K562 (cell line): Measurements from ENCODE around the gene ARMC12. TPM values are rescaled to one million over a fixed set of nuclear protein-coding genes. Genes with fewer than 3 reads are reported as not detected.

Experiments used
- ATAC-seq: fragments of 200-7000 bp; cut with Tn5 transposase; 3 replicates; pipeline ENCODE4 v1.9.1; 2020; ENCODE audit warnings: moderate library complexity
- BruUV-seq: library from RNA; stranded (reverse); fragments of 400-500 nt; replicated peaks from 2 replicates; lab custom pipeline; 2021; lab: Mats Ljungman, UMichigan
- CTCF ChIA-PET: fragments of 300-600 bp; formaldehyde crosslinking; extraction: SDS; loops from one replicate; lab custom pipeline; 2021; ENCODE audit warnings: low intra/inter-chr PET ratio; lab: Yijun Ruan, JAX
- POLR2A ChIA-PET: fragments of 300-600, 350-650 bp; sonication (Branson Sonifier 250); formaldehyde crosslinking; extraction: SDS; loops from one replicate; lab custom pipeline; 2021; ENCODE audit warnings: antibody characterized with exemption, inconsistent platforms; lab: Yijun Ruan, JAX
- DNase-seq, 4 experiments: peaks; one replicate each; pipeline versions ENCODE4 v3.0.0 to v3.0.0-alpha.2; 2011 to 2018; ENCODE audit warnings: low spot score in 3 of 4, mixed read lengths in 3 of 4; ENCODE audit errors: extremely low read depth in 1 of 4
- FAIRE-seq: peaks from 2 replicates; lab custom pipeline; 2011; peaks lifted over from hg19 to GRCh38; lab: Jason Lieb, UNC
- H2AFZ ChIP-seq: 2 replicates; pipeline ENCODE4 v1.6.0; 2011; ENCODE audit warnings: low read depth, low read length, control low read depth, inconsistent platforms
- H3K27ac ChIP-seq: fragments of 200-600 bp; 3 replicates; pipeline ENCODE4 v1.8.0; 2011; ENCODE audit warnings: low read depth, mild to moderate bottlenecking, control low read depth, inconsistent platforms, low read length, moderate library complexity, mixed read lengths; ENCODE audit errors: extremely low read depth
- H3K27me3 ChIP-seq, 2 experiments: fragments of 300-600 bp in 1 of 2; 2 replicates in 1 of 2; 3 replicates in 1 of 2; pipeline versions ENCODE4 v1.6.0 to v1.8.0; 2011; ENCODE audit warnings: inconsistent platforms in 2 of 2, low read length in 2 of 2, mild to moderate bottlenecking in 1 of 2, mixed read lengths in 1 of 2, moderate library complexity in 1 of 2; ENCODE audit not compliant: control insufficient read depth in 2 of 2, insufficient read depth in 2 of 2
- H3K36me3 ChIP-seq: fragments of 300-600 bp; 3 replicates; pipeline ENCODE4 v1.8.0; 2011; ENCODE audit warnings: mild to moderate bottlenecking, low read length, inconsistent platforms; ENCODE audit not compliant: control insufficient read depth, insufficient read depth
- H3K4me1 ChIP-seq, 2 experiments: fragments of 200-600 bp in 1 of 2; replicated peaks in 1 of 2; 2 replicates in 1 of 2; 3 replicates in 1 of 2; pipeline versions ENCODE4 v1.5.1 to v1.8.0; 2011; ENCODE audit warnings: inconsistent platforms in 2 of 2, low read length in 2 of 2, mild to moderate bottlenecking in 1 of 2, mixed read lengths in 1 of 2, moderate library complexity in 1 of 2; ENCODE audit not compliant: control insufficient read depth in 2 of 2, insufficient read depth in 2 of 2
- H3K4me2 ChIP-seq: 2 replicates; pipeline ENCODE4 v1.6.1; 2011; ENCODE audit warnings: low read length, control low read depth, inconsistent platforms, mixed read lengths; ENCODE audit not compliant: insufficient read depth
- H3K4me3 ChIP-seq: fragments of 200-600 bp; sonication (generic), shearing (Covaris generic); 2 replicates; pipeline ENCODE4 v1.5.1; 2016; ENCODE audit warnings: control low read depth, inconsistent platforms
- H3K79me2 ChIP-seq: fragments of 200-600 bp; 3 replicates; pipeline ENCODE4 v1.8.0; 2011; ENCODE audit warnings: low read length, inconsistent platforms; ENCODE audit not compliant: control insufficient read depth, insufficient read depth
- H3K9ac ChIP-seq, 2 experiments: 2 replicates each; pipeline versions ENCODE4 v1.6.0 to v1.6.1; 2011; ENCODE audit warnings: low read depth in 2 of 2, low read length in 2 of 2, control low read depth in 1 of 2, inconsistent platforms in 1 of 2, mild to moderate bottlenecking in 1 of 2, mixed read lengths in 1 of 2; ENCODE audit not compliant: insufficient read depth in 1 of 2
- H3K9me1 ChIP-seq: one replicate; pipeline ENCODE4 v1.6.0; 2011; ENCODE audit warnings: inconsistent platforms, mild to moderate bottlenecking, low read length, moderate library complexity; ENCODE audit not compliant: control insufficient read depth, insufficient read depth
- H3K9me3 ChIP-seq: replicated peaks from 2 replicates; pipeline ENCODE4 v1.5.1; 2011; ENCODE audit warnings: low read depth, low read length, inconsistent platforms; ENCODE audit not compliant: control insufficient read depth, insufficient read depth
- H4K20me1 ChIP-seq: replicated peaks from 2 replicates; pipeline ENCODE4 v1.6.1; 2011; ENCODE audit warnings: low read length, inconsistent platforms, mixed read lengths; ENCODE audit not compliant: control insufficient read depth, insufficient read depth
- BCOR ChIP-seq: fragments of 450-650 bp; IDR thresholded peaks from 2 replicates; pipeline ENCODE4 v1.6.1; 2016
- EZH2 ChIP-seq: IDR thresholded peaks from 2 replicates; pipeline ENCODE4 v1.6.1; 2012; ENCODE audit warnings: low read depth, mild to moderate bottlenecking, inconsistent platforms, low read length, borderline replicate concordance
- GABPA ChIP-seq: fragments of 200-800 bp; sonication (Bioruptor generic); conservative IDR thresholded peaks from 2 replicates; pipeline ENCODE4 v1.6.1; 2016; ENCODE audit warnings: low read depth, missing genetic modification characterization, missing compliant biosample characterization
- HMG20B ChIP-seq: fragments of 250-450 bp; sonication (Bioruptor Pico); IDR thresholded peaks from 2 replicates; pipeline ENCODE4 v1.5.0; 2021; ENCODE audit warnings: mild to moderate bottlenecking
- LARP7 ChIP-seq: fragments of 450-650 bp; IDR thresholded peaks from 2 replicates; pipeline ENCODE4 v1.6.1; 2016
- MAFK ChIP-seq: IDR thresholded peaks from 2 replicates; pipeline ENCODE4 v1.6.1; 2011; ENCODE audit warnings: low read length, improper control_type of control experiment
- MEF2A ChIP-seq: IDR thresholded peaks from 2 replicates; pipeline ENCODE4 v1.6.1; 2011; ENCODE audit warnings: low read depth, mild to moderate bottlenecking, low read length, moderate library complexity; ENCODE audit not compliant: control insufficient read depth
- MTA1 ChIP-seq: fragments of 450-650 bp; IDR thresholded peaks from 2 replicates; pipeline ENCODE4 v1.6.1; 2017; ENCODE audit warnings: borderline replicate concordance
- PHB ChIP-seq: fragments of 250-450 bp; sonication (Bioruptor Pico); IDR thresholded peaks from 2 replicates; pipeline ENCODE4 v1.5.0; 2021
- PTBP1 ChIP-seq: fragments of 200-400 bp; formaldehyde crosslinking; IDR thresholded peaks from 2 replicates; pipeline ENCODE4 v1.6.1; 2017; ENCODE audit warnings: low read depth, low read length
- RBM25 ChIP-seq: fragments of 200-400 bp; formaldehyde crosslinking; IDR thresholded peaks from 2 replicates; pipeline ENCODE4 v1.6.1; 2018; ENCODE audit warnings: low read length, low read depth, moderate library complexity; ENCODE audit not compliant: severe bottlenecking
- RFX5 ChIP-seq: IDR thresholded peaks from 2 replicates; pipeline ENCODE4 v1.6.1; 2011; ENCODE audit warnings: low read depth, mild to moderate bottlenecking, improper control_type of control experiment, low read length
- RUNX1 ChIP-seq: sonication (generic); IDR thresholded peaks from 2 replicates; pipeline ENCODE4 v1.6.1; 2016; ENCODE audit warnings: antibody characterized with exemption, low read depth
- SIN3B ChIP-seq: fragments of 450-650 bp; IDR thresholded peaks from 2 replicates; pipeline ENCODE4 v1.6.1; 2017; ENCODE audit warnings: low read depth, mild to moderate bottlenecking, moderate library complexity
- SIRT6 ChIP-seq: IDR thresholded peaks from one replicate; pipeline ENCODE4 v1.6.1; 2012; ENCODE audit warnings: low read depth, mild to moderate bottlenecking, control low read depth, inconsistent platforms, low read length, moderate library complexity
- TOE1 ChIP-seq, 2 experiments: fragments of 450-650 bp in 1 of 2; sonication (generic) in 1 of 2; formaldehyde crosslinking in 1 of 2; IDR thresholded peaks; 2 replicates each; pipeline versions ENCODE4 v1.7.1 to v1.8.0; 2016 to 2022; ENCODE audit warnings: borderline replicate concordance in 2 of 2, mild to moderate bottlenecking in 2 of 2, antibody characterized with exemption in 1 of 2, inconsistent platforms in 1 of 2, low read depth in 1 of 2, missing genetic modification reagents in 1 of 2, moderate library complexity in 1 of 2
- XRCC5 ChIP-seq: fragments of 200-400 bp; formaldehyde crosslinking; IDR thresholded peaks from 2 replicates; pipeline ENCODE4 v1.6.1; 2017; ENCODE audit warnings: low read depth, mild to moderate bottlenecking, low read length
- ZNF184 ChIP-seq: sonication (generic); formaldehyde crosslinking; IDR thresholded peaks from 2 replicates; pipeline ENCODE4 v1.5.0; 2020; ENCODE audit warnings: missing genetic modification reagents
- ZNF398 ChIP-seq: fragments of 250-450 bp; sonication (Bioruptor Pico); IDR thresholded peaks from 2 replicates; pipeline ENCODE4 v1.8.0; 2021; ENCODE audit warnings: moderate library complexity, mild to moderate bottlenecking, inconsistent platforms
- ZNF57 ChIP-seq: fragments of 450-650 bp; formaldehyde crosslinking; IDR thresholded peaks from 2 replicates; pipeline ENCODE4 v1.4.0; 2020; ENCODE audit warnings: mild to moderate bottlenecking, moderate library complexity
- WGBS: fragments of 100-300 bp; shearing (Covaris generic); methylation state at CpG from one replicate; pipeline ENCODE4 v1.1.6; 2016; ENCODE audit warnings: low coverage, mixed read lengths; ENCODE audit not compliant: insufficient coverage; ENCODE audit errors: missing lambda C conversion rate; 5-methylcytosine and 5-hydroxymethylcytosine counted together
- in situ Hi-C: fragments of 300-500 bp; cut with MboI; formaldehyde crosslinking; loops from 4 replicates; pipeline ENCODE4 v1.15.0; 2018; ENCODE audit warnings: inconsistent platforms, mixed read lengths
- intact Hi-C: fragments of 100-400 bp; cut with micrococcal nuclease; formaldehyde crosslinking; loops from 2 replicates; pipeline ENCODE4 v1.14.2; 2022
- polyA plus RNA-seq, 8 experiments: library from polyadenylated mRNA; depleted of rRNA in 4 of 8; stranded (reverse) in 5 of 8; unstranded in 3 of 8; fragments of >200 nt; fragmentation: Nextera tagmentation in 2 of 8; fragmentation: Illumina TruSeq in 1 of 8; extraction: Ambion mirVana in 2 of 8; extraction: Trizol in 1 of 8; gene quantifications; 2 replicates each; pipeline versions ENCODE4 v1.2.1 to v1.2.3, GENCODE V29; 2011 to 2014; ENCODE audit warnings: inconsistent platforms in 1 of 8, missing spikeins in 1 of 8
- total RNA-seq, 7 experiments: library from RNA; depleted of rRNA in 6 of 7; stranded (reverse); fragments of >200 nt in 6 of 7; fragmentation: Illumina TruSeq in 2 of 7; extraction: Trizol in 2 of 7; gene quantifications; 2 replicates each; pipeline versions ENCODE4 v1.2.1 to v1.2.3, GENCODE V29; 2011 to 2021; ENCODE audit warnings: low replicate concordance in 1 of 7
- TF ChIP-seq, protein P1 (sequence below): sonication (generic); formaldehyde crosslinking; IDR thresholded peaks from 2 replicates; pipeline ENCODE4 v1.8.0; 2022; ENCODE audit warnings: missing genetic modification reagents, mild to moderate bottlenecking, borderline replicate concordance

Gene ARMC12
- total and polyA plus RNA-seq, 9 of the 15 experiments (the other 6 are each of a cell fraction or from before 2014, with no cell fraction given), result 0.09 to 0.58 (median 0.31) TPM; not detected in 3

- TF ChIP-seq MEF2A, result no peak
- no peak for TF ChIP-seq ZNF184 (CRISPR knock-in tag)
- no peak for TF ChIP-seq EZH2
- TF ChIP-seq RBM25, result no peak
- TF ChIP-seq TOE1 (IDR thresholded peaks at IDR 0.05; ENCODE audit: borderline replicate concordance), result peak; percentile 31; the same call in 1 of the 2 replicates
- TF ChIP-seq TOE1 (CRISPR knock-in tag; IDR thresholded peaks at IDR 0.05; ENCODE audit: borderline replicate concordance, low read depth), result no peak
These were observed 37.4 kb downstream of the ARMC12 start (continued) for GRCh38 chr6:35774116-35774794.

GRCh38 chr6:35775031-35775430 lies 38.2 kb downstream of the ARMC12 start:
- in situ Hi-C loops, result no loop called here
- H4K20me1 ChIP-seq, result 0 out of 2 replicates have a peak, but pooled peaks cover 4% of the 10 kb centered on the region
- DNase-seq (no peak), ATAC-seq (no peak), FAIRE-seq (no peak)
- no peak overlapping the region for H3K9ac ChIP-seq
- TF ChIP-seq ZNF57 (CRISPR knock-in tag), result no peak
- no peak for TF ChIP-seq SIN3B
- TF ChIP-seq RUNX1, result no peak
- no peak for TF ChIP-seq HMG20B
- no peak for TF ChIP-seq MTA1
- no peak for TF ChIP-seq GABPA (tag)
- TF ChIP-seq XRCC5, result no peak
- no peak for TF ChIP-seq PTBP1
- no peak for TF ChIP-seq LARP7
- TF ChIP-seq BCOR, result no peak
- no peak for TF ChIP-seq RFX5
- no peak for TF ChIP-seq MAFK
- TF ChIP-seq, protein P1, sequence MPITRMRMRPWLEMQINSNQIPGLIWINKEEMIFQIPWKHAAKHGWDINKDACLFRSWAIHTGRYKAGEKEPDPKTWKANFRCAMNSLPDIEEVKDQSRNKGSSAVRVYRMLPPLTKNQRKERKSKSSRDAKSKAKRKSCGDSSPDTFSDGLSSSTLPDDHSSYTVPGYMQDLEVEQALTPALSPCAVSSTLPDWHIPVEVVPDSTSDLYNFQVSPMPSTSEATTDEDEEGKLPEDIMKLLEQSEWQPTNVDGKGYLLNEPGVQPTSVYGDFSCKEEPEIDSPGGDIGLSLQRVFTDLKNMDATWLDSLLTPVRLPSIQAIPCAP (CRISPR knock-in tag), result no peak
- no peak for TF ChIP-seq ZNF184 (CRISPR knock-in tag)
- no peak for TF ChIP-seq SIRT6
- TF ChIP-seq PHB, result no peak
- no peak for TF ChIP-seq ZNF398 (CRISPR knock-in tag)
- ChIA-PET POLR2A (interaction anchor here (1.5 kb wide), 1 partner anchor 13 kb away, joined by 7 read pairs; no protein-coding TSS in a partner anchor), CTCF (no interaction called here)
- no peaks in the 10 kb centered on the region for H3K79me2 ChIP-seq
- intact Hi-C loops, result no loop called here
- no peaks in the 10 kb centered on the region for H3K9me1 ChIP-seq
- peaks cover 32 to 77% of the 10 kb centered on the region in 2 experiments for H3K27me3 ChIP-seq
- no peak overlapping the region for H2AFZ ChIP-seq
- no peak overlapping the region for H3K4me3 ChIP-seq
- no TSS peak for BruUV-seq
- H3K9me3 ChIP-seq, result no peaks in the 10 kb centered on the region
- H3K27ac ChIP-seq, result no peak overlapping the region
- WGBS, result 2% methylated on average over 6 of the region's 6 CpGs
- H3K4me2 ChIP-seq, result no peak overlapping the region
- peaks cover 0 to 14% of the 10 kb centered on the region in 2 experiments; a peak in 2 of 5 replicates for H3K4me1 ChIP-seq
- no peaks in the 10 kb centered on the region for H3K36me3 ChIP-seq
